GM10266 (cell line): ENCODE results near the gene TTC39B.

Experiments used
- DNase-seq: peaks from one replicate; pipeline ENCODE4 v3.0.0; 2012; ENCODE audit errors: extremely low spot score
- TF ChIP-seq, protein P1 (sequence below): IDR thresholded peaks from 2 replicates; pipeline ENCODE4 v1.5.1; 2012; ENCODE audit warnings: mild to moderate bottlenecking, low read depth; ENCODE audit not compliant: control insufficient read depth, insufficient read depth; ENCODE audit errors: missing control alignments

TTC39B gene

GRCh38 chr9:15225564-15226126 lies 81.4 kb downstream of the TTC39B start:
- no peak for DNase-seq
- TF ChIP-seq, protein P1, sequence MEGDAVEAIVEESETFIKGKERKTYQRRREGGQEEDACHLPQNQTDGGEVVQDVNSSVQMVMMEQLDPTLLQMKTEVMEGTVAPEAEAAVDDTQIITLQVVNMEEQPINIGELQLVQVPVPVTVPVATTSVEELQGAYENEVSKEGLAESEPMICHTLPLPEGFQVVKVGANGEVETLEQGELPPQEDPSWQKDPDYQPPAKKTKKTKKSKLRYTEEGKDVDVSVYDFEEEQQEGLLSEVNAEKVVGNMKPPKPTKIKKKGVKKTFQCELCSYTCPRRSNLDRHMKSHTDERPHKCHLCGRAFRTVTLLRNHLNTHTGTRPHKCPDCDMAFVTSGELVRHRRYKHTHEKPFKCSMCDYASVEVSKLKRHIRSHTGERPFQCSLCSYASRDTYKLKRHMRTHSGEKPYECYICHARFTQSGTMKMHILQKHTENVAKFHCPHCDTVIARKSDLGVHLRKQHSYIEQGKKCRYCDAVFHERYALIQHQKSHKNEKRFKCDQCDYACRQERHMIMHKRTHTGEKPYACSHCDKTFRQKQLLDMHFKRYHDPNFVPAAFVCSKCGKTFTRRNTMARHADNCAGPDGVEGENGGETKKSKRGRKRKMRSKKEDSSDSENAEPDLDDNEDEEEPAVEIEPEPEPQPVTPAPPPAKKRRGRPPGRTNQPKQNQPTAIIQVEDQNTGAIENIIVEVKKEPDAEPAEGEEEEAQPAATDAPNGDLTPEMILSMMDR = no peak

DNA sequence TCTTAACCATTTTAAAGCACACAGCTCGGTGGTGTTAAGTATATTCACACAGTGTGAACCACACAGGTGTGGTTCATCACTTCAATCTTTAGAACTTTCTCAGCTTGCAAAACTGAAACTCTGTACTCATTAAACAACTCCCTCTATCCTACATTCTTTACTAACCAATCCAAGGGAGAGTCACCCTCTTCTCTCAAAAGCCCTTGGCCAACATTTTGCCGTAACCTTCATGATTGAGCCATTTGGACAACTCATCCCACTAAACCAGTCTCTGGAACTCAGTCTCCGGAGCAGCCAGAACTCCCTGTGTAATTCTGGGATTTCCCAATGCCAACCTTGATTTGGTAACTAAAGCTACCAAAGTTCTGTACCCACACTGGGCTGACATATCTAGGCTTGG lies 84.7 kb downstream of the TTC39B start:
- DNase-seq = no peak

GRCh38 chr9:15221746-15222145 lies 85.3 kb downstream of the TTC39B start:
- no peak for DNase-seq
- TF ChIP-seq, protein P1 = no peak

More for the DNA sequence above, 84.7 kb downstream of the TTC39B start:
- TF ChIP-seq, protein P1 = no peak

GRCh38 chr9:15220658-15221318 lies 86.2 kb downstream of the TTC39B start:
- no peak for DNase-seq
- TF ChIP-seq, protein P1 = no peak

DNA sequence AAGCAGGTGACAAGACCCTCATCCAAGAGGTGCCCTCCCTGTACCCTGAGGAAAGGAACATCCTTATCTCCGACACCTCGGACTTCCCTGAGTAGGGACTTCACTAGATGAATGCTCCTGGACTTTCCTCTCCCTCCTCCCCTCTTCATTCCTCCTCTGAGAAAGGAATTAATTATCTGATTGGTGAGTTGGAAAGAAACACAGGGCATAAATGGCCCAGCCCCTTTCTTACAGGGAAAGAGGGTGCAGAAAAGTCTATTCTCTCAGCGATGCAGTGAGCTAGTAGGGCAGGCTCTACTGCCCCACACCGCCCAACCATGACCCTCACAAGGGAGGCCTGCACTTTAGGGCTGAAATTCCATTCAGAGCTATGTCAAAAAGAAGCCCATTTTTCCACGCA lies 87.5 kb downstream of the TTC39B start:
- TF ChIP-seq, protein P1 = no peak
- DNase-seq = no peak

GRCh38 chr9:15218994-15219393 lies 88.0 kb downstream of the TTC39B start:
- DNase-seq = no peak
- TF ChIP-seq, protein P1 = no peak

- TF ChIP-seq, protein P1 = no peak
- no peak for DNase-seq
Measured at GRCh38 chr9:15213249-15213648, 93.8 kb downstream of the TTC39B start.
